ENCODE data around the gene PACRG.

PACRG gene

GRCh38 chr6:163147994-163148393 is 420.2 kb downstream of the PACRG start:
- TF ChIP-seq CTCF (IDR thresholded peaks at IDR 0.05), result peak; percentile 18; the same call in 1 of the 2 replicates

- no peak for TF ChIP-seq CTCF (IDR thresholded peaks at IDR 0.05)
Observed at GRCh38 chr6:163148451-163149278, 420.9 kb downstream of the PACRG start.

GRCh38 chr6:163149279-163149848 is 421.6 kb downstream of the PACRG start:
- no peak for TF ChIP-seq CTCF (IDR thresholded peaks at IDR 0.05)

GRCh38 chr6:163151212-163151611 is 423.4 kb downstream of the PACRG start:
- TF ChIP-seq CTCF (IDR thresholded peaks at IDR 0.05), result no peak

GRCh38 chr6:163152701-163153100 is 424.9 kb downstream of the PACRG start:
- no peak for TF ChIP-seq CTCF (IDR thresholded peaks at IDR 0.05)

- TF ChIP-seq CTCF (IDR thresholded peaks at IDR 0.05), result no peak
Observed at GRCh38 chr6:163159110-163159509, 431.3 kb downstream of the PACRG start.

GRCh38 chr6:163159689-163160088 is 431.9 kb downstream of the PACRG start:
- no peak for TF ChIP-seq CTCF (IDR thresholded peaks at IDR 0.05)
